OCI-LY7 (cell line): Measurements from ENCODE around the gene DGKE.

Experiments used
- CTCF ChIP-seq: fragments of 200-600 bp; sonication (generic); conservative IDR thresholded peaks from 2 replicates; pipeline ENCODE4 v1.5.1; 2014; ENCODE audit warnings: mild to moderate bottlenecking, antibody characterized with exemption, low read length, moderate library complexity, mixed read lengths
- EZH2phosphoT487 ChIP-seq: fragments of 200-600 bp; sonication (generic); IDR thresholded peaks from 2 replicates; pipeline ENCODE4 v1.6.1; 2018; ENCODE audit warnings: low read depth, borderline replicate concordance, mild to moderate bottlenecking, mixed run types, antibody characterized with exemption, low read length, moderate library complexity, mixed read lengths

- TF ChIP-seq CTCF (no peak), EZH2phosphoT487 (no peak)
Measured at GRCh38 chr17:56892333-56892732, 58.4 kb downstream of the DGKE start.
